Activated naive CD8-positive, alpha-beta T cell (primary cell): ENCODE measurements around the gene OOSP1.
"Not testable (repeated sequence)": the region's sequence is repeated elsewhere in the genome, so short reads cannot be mapped to it uniquely, and the experiment has no call there.

Experiments
- H3K27ac Mint-ChIP-seq: one replicate; pipeline ENCODE4 v1.8.0; 2021; ENCODE audit warnings: mixed read lengths
- H3K27me3 Mint-ChIP-seq: one replicate; pipeline ENCODE4 v1.8.0; 2021; ENCODE audit warnings: mixed read lengths
- H3K36me3 Mint-ChIP-seq: one replicate; pipeline ENCODE4 v1.8.0; 2021; ENCODE audit warnings: mixed read lengths
- H3K4me1 Mint-ChIP-seq: one replicate; pipeline ENCODE4 v1.8.0; 2021; ENCODE audit warnings: low read depth, mixed read lengths
- H3K4me3 Mint-ChIP-seq: one replicate; pipeline ENCODE4 v1.8.0; 2021; ENCODE audit warnings: mild to moderate bottlenecking, mixed read lengths
- H3K9me3 Mint-ChIP-seq: one replicate; pipeline ENCODE4 v1.8.0; 2021; ENCODE audit warnings: low read depth, mixed read lengths

OOSP1 gene

GRCh38 chr11:59981106-59981770 is 43.0 kb downstream of the OOSP1 start:
- no peak overlapping the region for H3K27ac Mint-ChIP-seq
- no peak overlapping the region for H3K4me3 Mint-ChIP-seq
- no peaks in the 10 kb centered on the region for H3K9me3 Mint-ChIP-seq
- H3K4me1 Mint-ChIP-seq, result no peaks in the 10 kb centered on the region
- peaks cover 11% of the 10 kb centered on the region for H3K27me3 Mint-ChIP-seq
- H3K36me3 Mint-ChIP-seq, result no peaks in the 10 kb centered on the region

- H3K27ac Mint-ChIP-seq, H3K9me3 Mint-ChIP-seq, H3K4me3 Mint-ChIP-seq, H3K36me3 Mint-ChIP-seq, H3K4me1 Mint-ChIP-seq: not testable (repeated sequence)
- H3K27me3 Mint-ChIP-seq, result peaks cover 11% of the 10 kb centered on the region
Observed at GRCh38 chr11:59982037-59982436, 43.8 kb downstream of the OOSP1 start.

GRCh38 chr11:59983212-59983611 is 45.0 kb downstream of the OOSP1 start:
- Mint-ChIP-seq H3K9me3 (no peaks in the 10 kb centered on the region), H3K36me3 (no peaks in the 10 kb centered on the region), H3K27me3 (peaks cover 11% of the 10 kb centered on the region), H3K4me3 (no peak overlapping the region), H3K27ac (no peak overlapping the region), H3K4me1 (no peaks in the 10 kb centered on the region)

GRCh38 chr11:59984368-59984767 is 46.1 kb downstream of the OOSP1 start:
- H3K9me3 Mint-ChIP-seq, result peaks cover 4% of the 10 kb centered on the region
- no peak overlapping the region for H3K27ac Mint-ChIP-seq
- no peak overlapping the region for H3K4me3 Mint-ChIP-seq
- H3K4me1 Mint-ChIP-seq, result no peaks in the 10 kb centered on the region
- peaks cover 7% of the 10 kb centered on the region for H3K27me3 Mint-ChIP-seq
- H3K36me3 Mint-ChIP-seq, result no peaks in the 10 kb centered on the region

- Mint-ChIP-seq H3K27me3 (peaks cover 2% of the 10 kb centered on the region), H3K4me1 (no peaks in the 10 kb centered on the region), H3K9me3 (peaks cover 16% of the 10 kb centered on the region), H3K36me3 (no peaks in the 10 kb centered on the region), H3K27ac (no peak overlapping the region), H3K4me3 (no peak overlapping the region)
Observed at GRCh38 chr11:59990421-59990820, 52.2 kb downstream of the OOSP1 start.

GRCh38 chr11:59992425-59992824 is 54.2 kb downstream of the OOSP1 start:
- no peaks in the 10 kb centered on the region for H3K4me1 Mint-ChIP-seq
- no peak overlapping the region for H3K27ac Mint-ChIP-seq
- peaks cover 2% of the 10 kb centered on the region for H3K27me3 Mint-ChIP-seq
- H3K9me3 Mint-ChIP-seq, result peaks cover 16% of the 10 kb centered on the region
- H3K4me3 Mint-ChIP-seq, result no peak overlapping the region
- no peaks in the 10 kb centered on the region for H3K36me3 Mint-ChIP-seq

GRCh38 chr11:59997800-59998199 is 59.6 kb downstream of the OOSP1 start:
- no peaks in the 10 kb centered on the region for H3K4me1 Mint-ChIP-seq
- H3K36me3 Mint-ChIP-seq, result no peaks in the 10 kb centered on the region
- no peak overlapping the region for H3K27ac Mint-ChIP-seq
- H3K4me3 Mint-ChIP-seq, result no peak overlapping the region
- H3K27me3 Mint-ChIP-seq, result peaks cover 6% of the 10 kb centered on the region
- H3K9me3 Mint-ChIP-seq, result no peaks in the 10 kb centered on the region

GRCh38 chr11:59999691-60000090 is 61.5 kb downstream of the OOSP1 start:
- H3K27me3 Mint-ChIP-seq, result peaks cover 8% of the 10 kb centered on the region
- no peaks in the 10 kb centered on the region for H3K36me3 Mint-ChIP-seq
- no peak overlapping the region for H3K4me3 Mint-ChIP-seq
- no peak overlapping the region for H3K27ac Mint-ChIP-seq
- no peaks in the 10 kb centered on the region for H3K9me3 Mint-ChIP-seq
- H3K4me1 Mint-ChIP-seq, result no peaks in the 10 kb centered on the region

- no peaks in the 10 kb centered on the region for H3K36me3 Mint-ChIP-seq
- H3K4me1 Mint-ChIP-seq, result no peaks in the 10 kb centered on the region
- no peak overlapping the region for H3K27ac Mint-ChIP-seq
- peaks cover 7% of the 10 kb centered on the region for H3K27me3 Mint-ChIP-seq
- H3K9me3 Mint-ChIP-seq, result no peaks in the 10 kb centered on the region
- H3K4me3 Mint-ChIP-seq, result no peak overlapping the region
Observed at GRCh38 chr11:60003729-60004128, 65.5 kb downstream of the OOSP1 start.

GRCh38 chr11:60005360-60005759 is 67.1 kb downstream of the OOSP1 start:
- H3K27ac Mint-ChIP-seq, result no peak overlapping the region
- H3K27me3 Mint-ChIP-seq, result peaks cover 8% of the 10 kb centered on the region
- no peak overlapping the region for H3K4me3 Mint-ChIP-seq
- no peaks in the 10 kb centered on the region for H3K4me1 Mint-ChIP-seq
- no peaks in the 10 kb centered on the region for H3K36me3 Mint-ChIP-seq
- H3K9me3 Mint-ChIP-seq, result no peaks in the 10 kb centered on the region
